CMK (cell line): ENCODE data around the gene CEP63.

Experiments used
- DNase-seq: peaks from one replicate; pipeline ENCODE4 v3.0.0-alpha.2; 2010; ENCODE audit warnings: low read depth

Gene CEP63

DNA sequence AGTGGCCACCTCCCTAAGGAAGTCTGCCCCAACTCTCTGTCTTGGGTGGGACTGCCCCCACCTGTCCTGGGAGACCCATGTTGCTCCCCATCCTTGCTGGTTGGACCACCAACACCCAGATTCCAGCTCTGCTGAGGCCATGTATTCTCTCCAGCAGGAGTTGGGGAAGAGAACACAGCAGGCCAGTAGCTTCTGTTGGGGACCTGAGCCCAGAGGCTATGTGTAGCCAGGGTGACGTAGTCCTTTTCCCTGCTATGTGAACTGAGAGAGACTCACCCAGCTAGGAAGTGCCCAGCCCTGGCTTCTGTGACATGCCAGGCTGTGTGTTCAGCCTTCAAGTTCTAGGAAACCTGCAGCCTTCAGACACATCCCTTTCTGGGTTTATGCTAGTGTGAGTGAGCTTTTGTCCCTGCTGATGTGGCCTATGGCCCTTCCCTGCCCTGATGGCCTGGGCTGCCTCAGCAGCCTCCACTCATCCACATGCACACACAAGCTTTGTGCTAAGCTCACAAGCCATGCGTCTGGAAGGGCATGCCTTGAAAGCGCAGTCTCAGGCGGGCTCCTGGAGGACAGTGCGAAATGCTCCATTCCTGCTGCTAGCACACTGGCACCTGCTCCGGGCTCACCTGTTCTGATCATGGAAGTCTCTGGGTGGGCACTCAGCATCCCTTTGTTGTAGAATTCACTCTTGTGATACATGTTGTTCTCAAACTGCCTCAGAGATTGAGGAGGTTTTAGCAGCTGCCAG, 122.3 kb downstream of the CEP63 start:
- DNase-seq: no peak

DNA sequence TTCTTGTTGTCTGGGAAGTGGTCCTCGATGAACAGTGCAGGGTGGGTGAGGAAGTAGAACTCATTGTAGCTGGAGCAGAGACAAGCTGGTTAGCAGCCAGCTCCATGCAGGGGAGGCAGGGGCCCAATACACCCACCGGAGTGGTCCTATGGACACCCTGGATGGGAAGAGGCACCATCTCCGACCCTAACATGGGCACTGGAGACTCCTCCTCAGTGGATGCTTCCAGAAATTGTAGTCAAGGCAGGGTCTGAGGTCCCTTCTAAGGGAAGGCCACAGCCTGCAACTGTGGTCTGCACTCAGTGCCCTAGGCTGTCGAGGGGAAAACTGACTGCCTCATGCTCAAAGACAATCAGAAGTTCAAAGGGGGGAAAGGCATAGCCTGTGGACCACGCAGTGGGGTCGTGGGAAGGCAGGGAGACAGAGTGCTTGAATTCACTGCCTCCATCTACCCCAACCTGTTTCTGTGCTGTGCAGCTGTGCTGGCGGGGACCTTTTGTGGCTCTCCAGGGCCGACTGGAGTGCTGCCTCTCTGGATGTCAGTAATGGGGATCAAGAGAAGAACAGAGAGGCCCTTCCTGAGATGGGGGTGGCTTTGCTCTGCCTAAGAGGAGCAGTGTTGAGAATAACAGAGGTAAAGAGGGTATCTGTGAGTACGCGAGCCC, 123.0 kb downstream of the CEP63 start:
- no peak for DNase-seq

DNA sequence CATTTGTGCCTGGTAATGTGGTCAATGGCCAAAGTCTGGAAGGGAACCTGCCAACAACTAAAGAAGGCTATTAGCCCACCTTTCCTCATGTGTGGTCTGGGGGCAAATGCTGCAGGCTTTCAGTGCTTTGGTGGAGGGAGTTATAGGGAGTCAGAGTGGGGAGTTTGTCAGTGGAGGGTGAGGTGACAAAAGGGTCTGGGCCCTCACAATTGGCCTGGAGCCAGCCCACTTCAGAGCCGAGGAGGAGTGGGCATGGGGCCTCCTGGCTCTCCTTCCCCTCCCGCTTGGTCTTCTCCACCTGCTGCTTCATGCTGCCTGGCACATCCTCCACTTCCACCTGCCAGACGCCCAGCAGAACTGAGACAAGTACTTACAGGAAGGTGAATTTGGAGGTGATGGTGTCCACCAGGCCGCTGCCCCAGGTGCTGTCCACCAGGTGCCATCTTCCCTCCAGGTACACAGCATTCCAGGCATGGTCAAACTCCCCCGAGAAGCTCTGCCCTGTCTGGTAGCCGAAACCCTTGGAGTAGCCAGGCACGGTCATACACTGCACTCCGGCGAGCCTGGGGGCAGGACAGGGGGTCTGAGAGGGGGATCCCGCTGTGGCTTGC, 124.1 kb downstream of the CEP63 start:
- DNase-seq: no peak

DNA sequence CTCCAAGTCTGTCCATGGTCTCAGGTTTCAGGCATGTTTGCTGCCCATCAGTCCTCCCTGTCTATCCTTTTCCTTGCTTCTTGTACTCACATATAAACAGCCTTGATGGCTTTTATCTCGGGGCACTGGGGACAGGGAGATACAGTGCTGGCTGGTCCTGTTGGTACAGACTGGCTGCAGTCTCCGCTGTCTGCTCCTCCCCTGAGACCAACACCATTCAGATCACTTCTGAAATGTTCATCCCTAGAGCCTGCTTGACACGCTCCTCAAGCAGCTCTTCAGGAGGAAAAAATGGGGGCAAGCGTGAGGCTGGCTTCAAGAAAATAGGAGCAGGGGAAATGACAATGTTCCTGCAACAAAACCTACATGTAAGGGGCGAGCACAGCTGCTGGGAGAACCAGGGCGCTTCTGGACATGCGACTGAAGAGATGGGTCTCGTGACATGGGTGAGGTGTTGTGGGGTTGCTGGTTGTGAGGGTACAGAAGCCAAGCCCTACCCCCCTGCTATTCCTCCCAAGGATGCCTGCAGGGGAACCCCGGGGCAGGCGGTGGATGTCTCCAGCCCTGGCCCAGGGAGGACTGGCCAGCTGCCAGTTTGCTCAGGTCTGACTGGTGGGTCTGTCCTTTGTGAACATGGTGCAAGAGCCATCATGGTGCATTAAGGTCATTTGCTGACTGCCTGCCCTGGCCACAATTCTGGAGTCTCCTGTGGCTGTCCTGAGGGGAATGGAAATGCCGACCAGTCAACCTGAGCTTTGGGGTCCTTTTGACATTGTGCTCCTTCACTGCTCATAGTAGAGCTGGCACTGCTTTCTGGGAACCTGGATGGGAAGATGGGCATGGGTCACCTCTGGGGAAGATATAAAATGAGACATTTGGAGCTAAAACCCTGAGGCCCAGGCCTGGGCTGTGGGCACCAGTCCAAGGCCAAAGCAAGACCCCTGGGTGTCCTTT, 124.9 kb downstream of the CEP63 start:
- DNase-seq: no peak

DNA sequence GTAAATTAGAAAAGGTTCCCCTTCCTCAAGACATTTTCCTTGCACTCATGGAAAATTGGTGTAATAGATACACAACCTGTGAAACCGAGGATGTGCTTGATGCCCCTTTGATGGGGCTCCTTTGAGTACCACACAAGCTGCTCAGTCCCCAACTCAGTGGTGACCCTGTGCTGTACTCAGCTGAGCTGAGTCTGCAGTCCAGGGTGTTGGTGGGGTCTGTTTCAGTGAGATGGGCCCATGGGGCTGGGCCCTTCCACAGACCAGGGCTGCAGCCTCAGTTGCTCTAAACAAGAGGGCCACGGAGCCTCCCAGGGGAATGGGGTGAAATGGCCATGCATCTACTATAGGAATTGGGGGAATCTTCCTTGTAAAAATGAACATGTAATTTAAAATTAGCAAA, 125.7 kb downstream of the CEP63 start:
- no peak for DNase-seq

DNA sequence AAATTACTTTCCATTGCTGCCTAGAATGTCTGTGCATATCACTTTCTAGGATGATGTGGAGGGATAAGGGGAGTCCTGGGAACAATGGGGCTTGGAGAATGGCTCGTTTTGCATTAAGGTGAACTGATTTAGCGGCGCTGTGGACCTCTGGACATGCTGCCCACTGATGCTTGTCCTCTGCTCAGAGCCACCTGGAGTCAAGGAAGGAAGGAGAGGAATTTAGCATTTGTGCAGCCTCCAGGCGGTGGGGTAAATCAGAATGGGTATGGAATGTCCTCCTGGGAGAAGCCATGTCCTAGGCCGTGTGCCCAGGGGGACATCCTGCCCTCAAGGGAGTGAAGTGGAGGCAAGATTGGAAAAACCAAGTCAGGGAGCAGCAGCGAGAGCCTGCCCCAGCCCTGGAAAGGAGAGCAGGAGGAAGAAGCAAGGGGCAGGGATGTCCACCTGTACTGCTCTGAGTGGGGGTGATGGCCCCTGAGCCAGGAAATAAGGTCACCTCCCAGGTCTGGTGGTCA, 127.2 kb downstream of the CEP63 start:
- DNase-seq: no peak

DNA sequence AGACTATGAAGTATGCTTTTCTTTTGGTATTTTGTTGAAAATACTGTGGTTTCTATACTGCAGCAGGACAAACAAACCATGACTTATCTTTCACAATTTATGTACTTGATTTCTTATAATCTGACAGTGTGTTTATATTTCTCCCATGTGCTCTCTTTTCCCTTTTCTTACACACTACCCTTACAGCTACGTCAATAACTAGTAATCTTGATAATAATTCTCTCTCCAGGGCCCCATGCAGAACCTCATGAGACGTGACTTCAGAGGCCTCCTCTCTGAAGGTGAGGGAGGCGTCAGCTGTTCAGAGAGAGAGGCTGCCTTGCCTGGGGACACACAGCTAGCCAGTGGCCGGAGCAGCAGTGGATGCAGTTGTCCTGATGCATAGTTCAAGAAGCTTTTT, 129.1 kb downstream of the CEP63 start:
- no peak for DNase-seq

DNA sequence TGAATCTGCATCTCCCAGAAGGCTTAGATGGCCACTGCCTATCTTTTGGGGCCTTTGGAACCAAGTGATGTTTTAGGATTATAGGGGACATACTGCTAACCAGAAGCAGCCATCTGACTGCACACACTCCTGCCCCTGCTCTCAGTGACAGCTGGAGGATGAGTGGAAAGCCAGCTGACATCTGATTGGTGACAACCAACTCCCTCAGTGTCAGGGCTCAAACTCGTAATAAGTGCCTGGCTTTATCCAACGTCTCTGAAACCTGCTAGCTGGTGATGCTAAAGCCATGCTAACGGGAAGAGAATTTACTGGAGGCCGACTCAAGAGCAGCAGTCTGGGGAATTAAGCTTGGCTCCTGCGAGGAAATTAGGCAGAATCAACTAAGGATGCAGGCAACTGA, 129.9 kb downstream of the CEP63 start:
- no peak for DNase-seq

DNA sequence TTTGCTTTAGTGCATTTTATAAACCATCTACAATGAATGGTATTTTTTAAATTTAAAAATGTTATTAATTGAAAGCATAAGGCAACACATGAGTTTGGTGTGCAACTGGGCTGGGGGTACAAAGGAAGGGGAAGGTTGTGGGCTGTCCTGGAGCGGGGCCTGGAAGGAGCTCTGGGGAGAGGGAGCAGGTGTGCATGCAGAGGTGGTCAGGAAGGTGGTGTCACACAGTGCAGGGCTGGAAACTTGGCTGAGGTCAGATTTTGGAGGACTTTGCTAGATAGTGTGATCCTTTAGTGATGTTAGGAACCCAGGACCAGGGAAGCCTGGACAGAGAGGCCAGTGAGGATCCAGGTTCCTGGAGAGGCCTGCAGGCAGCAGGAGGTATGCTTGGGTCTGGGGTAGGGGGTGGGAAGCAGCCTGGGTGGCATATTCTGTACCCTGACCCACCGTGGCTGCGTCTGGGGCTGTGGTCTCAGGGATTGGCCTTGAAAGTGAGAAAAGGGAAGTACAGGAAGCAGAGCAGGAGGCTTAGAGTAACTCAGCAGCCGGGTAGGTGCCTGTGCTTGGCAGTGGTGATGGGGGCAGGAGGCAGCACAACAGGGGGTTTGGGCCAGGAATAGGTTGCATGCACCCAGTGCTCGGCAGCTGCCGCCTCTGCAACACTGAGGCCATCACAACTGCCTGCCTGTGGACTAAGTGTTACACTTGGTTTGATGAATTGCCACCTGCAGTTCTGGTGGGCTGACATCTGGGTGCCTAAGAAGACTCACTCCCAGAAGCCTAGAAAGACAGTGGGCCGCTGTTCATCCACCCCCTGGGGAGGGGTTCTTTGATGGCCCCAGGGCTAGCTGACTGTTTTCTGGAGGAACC, 132.0 kb downstream of the CEP63 start:
- no peak for DNase-seq

DNA sequence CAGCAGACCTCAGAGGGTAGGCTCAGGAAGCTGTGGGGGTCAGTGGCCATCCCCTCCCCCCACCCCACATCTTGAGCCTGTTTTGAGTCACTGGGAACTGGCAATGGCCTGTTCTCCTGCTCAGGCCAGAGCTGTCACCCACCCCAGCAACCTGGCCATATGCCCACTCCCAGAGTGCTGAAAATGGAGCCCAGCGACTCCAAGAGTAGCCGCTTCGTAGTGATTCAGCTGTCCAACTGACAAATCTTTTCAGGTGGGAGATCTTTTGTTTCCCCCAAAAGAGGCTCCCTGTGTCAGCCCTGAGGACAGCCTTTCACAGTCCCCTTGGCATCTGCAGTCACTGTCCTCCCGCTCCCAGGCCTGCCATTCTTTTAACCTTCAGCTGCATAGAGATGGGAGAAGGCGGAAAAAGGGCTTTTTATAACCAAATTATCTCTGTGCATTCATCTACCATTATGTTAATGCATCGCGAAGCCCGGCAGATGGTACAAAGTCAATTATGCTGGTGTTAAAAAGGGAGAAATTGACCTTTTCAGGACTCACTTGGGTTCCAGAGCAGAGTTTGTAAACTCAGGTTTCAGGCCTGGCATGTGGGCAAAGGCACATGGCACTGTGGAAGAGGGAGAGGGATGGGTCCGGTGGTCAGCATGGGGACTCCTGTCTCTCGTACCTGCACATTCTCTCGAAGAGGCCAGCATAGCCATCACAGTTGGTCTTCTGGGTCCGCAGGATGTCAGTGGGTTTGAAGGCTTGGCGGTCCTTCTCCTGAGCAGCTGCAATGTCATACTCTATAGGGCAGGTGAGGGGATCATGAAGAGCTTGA, 132.8 kb downstream of the CEP63 start:
- no peak for DNase-seq

DNA sequence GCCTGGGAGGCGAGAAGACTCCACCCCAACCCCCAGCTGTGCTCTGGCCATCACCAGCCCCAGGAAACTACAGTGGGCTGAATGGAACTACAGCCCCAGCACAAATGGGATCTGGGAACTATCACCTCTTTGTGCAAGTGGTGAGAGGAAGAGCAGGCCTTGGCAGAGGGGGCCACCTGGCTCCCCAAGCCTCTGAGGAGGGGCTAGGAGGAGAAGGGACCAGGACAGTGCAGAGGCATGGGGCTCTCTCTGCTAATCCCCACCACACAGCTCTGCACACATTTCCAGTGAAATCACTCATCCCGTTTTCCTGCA, 133.4 kb downstream of the CEP63 start:
- no peak for DNase-seq

DNA sequence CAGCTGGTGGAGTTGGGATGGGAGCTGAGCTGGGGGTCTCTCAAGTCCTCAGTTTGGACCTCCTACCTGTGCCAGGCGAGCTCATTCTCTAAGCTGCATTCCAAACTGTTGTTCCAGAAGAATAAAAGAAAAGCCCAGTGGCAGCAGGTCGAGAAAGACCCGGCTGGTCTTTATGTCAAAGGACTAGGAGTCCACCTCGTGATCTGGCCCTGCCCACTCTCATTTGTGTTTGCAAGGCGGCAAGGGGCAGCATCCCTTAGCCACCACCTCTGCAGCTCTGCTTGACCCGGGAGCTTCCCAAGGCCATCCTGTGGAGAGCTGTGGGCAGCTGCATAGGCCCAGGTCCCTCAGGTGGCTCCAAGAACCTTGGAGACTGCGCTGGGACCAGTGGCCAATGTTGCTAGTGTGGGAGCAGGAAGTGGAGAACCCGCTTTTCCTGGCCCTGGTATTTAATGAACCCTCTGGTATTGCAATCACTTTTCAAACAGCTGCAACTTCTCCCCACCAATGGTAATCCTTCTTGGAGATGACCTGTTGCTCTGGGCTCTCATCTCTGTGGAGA, 134.1 kb downstream of the CEP63 start:
- DNase-seq: no peak

DNA sequence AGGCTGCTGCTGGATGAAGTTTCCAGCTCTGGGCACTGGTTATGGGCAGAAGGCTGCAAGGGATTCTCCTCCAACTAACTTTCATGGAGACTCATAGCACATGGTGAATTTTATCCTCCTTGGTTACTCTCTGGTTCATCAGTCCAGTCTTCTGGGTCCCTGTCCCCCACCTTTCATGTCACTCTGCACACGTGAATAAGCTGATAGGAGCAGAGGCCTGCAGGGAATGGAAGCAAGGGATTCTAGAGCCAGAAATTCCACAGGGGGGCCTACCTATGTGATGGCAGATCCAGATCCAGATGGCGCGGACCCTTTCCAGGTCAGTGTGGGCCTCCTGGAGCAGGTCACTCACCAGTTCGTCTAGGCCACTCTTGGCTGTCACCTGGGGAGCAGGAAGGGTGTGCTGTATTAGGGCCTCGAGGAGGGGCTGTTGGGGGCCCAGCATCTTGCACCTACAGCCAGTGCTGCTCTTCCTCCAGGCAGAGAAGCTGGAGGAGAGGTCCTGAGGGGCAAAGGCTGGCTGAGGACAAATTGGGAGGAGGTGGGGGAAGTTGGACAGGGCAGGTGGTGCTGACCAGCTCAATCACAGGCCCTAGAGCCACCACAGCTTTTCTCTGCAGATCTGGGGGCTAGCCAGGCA, 134.7 kb downstream of the CEP63 start:
- no peak for DNase-seq

DNA sequence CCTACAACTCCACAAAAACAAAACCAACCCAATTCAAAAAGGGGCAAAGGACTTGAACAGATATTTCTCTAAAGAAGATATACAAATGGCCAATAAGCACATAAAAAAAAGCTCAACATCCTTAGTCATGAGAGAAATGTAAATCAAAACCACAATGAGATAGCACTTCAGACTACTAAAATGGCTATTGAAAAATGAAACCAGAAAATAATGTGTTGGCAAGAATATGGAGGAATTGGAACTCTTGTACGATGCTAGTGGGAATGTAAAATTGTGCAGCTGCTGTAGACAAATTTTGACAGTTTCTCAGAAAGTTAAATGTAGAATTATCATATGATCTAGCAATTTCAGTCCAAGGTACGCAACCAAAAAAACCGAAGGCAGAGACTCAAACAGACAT, 136.0 kb downstream of the CEP63 start:
- DNase-seq: no peak

DNA sequence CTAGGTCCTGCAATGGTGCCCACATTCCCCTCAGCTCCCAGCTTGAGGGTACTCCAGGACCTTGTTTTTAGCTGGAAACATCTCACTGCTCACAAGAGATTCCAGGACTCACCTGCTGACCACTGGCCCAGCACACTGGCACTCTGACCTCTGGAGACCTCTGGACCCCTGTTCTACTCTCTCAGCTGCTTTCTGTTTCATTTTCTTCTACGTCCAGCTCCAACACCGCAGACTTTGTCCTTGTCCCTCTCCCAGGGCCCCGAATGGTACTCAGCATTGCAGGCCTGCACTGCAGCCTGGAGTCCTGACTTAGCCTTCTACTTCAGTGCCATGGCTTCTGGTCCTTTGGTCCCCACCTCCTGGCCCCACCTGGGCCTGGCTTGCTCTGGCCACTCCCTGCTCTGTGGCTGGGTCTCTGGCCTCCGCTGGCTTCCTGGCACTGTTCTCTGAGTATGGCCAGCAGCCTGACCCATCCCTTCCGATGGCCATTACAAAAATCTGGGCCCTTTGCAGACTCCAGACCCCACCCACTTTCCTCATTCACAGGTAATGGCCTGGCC, 137.0 kb downstream of the CEP63 start:
- DNase-seq: no peak

DNA sequence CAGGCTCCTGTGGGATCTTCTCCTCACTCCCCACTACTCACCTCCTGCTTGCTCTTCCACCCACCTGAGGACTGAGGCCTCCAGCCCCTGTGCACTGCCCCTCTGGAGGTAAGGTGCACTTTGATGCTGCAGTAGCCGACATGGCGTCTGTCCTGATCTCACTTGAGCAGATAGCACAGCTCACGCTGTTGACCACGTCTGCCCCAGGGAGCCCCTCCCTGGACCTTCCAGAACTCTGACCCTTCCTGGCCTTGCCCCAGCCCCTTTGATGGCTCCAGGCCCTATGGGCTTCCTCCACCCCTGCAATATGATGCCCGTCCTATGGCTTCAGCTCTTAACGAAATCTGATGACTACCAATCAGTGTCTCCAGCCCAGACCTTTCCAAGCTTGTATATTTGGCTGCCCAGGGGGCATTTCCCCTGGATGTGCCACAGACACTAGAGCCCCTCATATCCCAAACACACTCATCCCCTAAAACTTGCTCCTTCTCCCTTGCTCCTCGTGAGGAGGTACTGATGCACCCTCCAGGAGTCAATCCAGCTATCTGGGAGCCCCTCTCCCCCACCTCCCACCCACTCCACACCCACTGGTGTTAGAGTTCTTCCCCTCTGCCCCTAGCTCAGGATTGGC, 137.9 kb downstream of the CEP63 start:
- no peak for DNase-seq
